GM12801 (cell line): ENCODE data around the gene HOXC10.

Source experiments
- CTCF ChIP-seq: IDR thresholded peaks from one replicate; pipeline ENCODE4 v1.5.1; 2011; ENCODE audit warnings: control low read depth; ENCODE audit not compliant: insufficient read length; ENCODE audit errors: extremely low read depth

Gene HOXC10

GRCh38 chr12:54037360-54038283, 52.7 kb downstream of the HOXC10 start:
- no peak for TF ChIP-seq CTCF

GRCh38 chr12:54038284-54038870, 53.4 kb downstream of the HOXC10 start:
- TF ChIP-seq CTCF, result no peak

- TF ChIP-seq CTCF, result no peak
Observed at GRCh38 chr12:54038871-54039414, 54.0 kb downstream of the HOXC10 start.

- no peak for TF ChIP-seq CTCF
Observed at GRCh38 chr12:54039417-54040147, 54.6 kb downstream of the HOXC10 start.
